Type B pancreatic cell (in vitro differentiated cells): ENCODE measurements around the gene WNK2. TPM values are rescaled to one million over a fixed set of nuclear protein-coding genes. Genes with fewer than 3 reads are reported as not detected.

Source experiments
- DNase-seq: peaks from one replicate; pipeline ENCODE4 v3.0.0; 2021; ENCODE audit warnings: mixed read lengths; ENCODE audit not compliant: unreplicated experiment; ENCODE audit errors: extremely low spot score
- H3K27ac Mint-ChIP-seq: 2 replicates; pipeline ENCODE4 v1.8.0; 2021; ENCODE audit warnings: mild to moderate bottlenecking, mixed read lengths
- H3K27me3 Mint-ChIP-seq: 2 replicates; pipeline ENCODE4 v1.8.0; 2021; ENCODE audit warnings: mixed read lengths
- H3K36me3 Mint-ChIP-seq: 2 replicates; pipeline ENCODE4 v1.8.0; 2021; ENCODE audit warnings: mixed read lengths
- H3K4me1 Mint-ChIP-seq: one replicate; pipeline ENCODE4 v1.8.0; 2021; ENCODE audit warnings: mixed read lengths; ENCODE audit not compliant: unreplicated experiment
- H3K4me3 Mint-ChIP-seq: 2 replicates; pipeline ENCODE4 v1.8.0; 2021; ENCODE audit warnings: mild to moderate bottlenecking, mixed read lengths
- H3K9me3 Mint-ChIP-seq: 2 replicates; pipeline ENCODE4 v1.8.0; 2021; ENCODE audit warnings: mixed read lengths
- CTCF ChIP-seq: fragments of 200-600 bp; sonication (generic); conservative IDR thresholded peaks from 2 replicates; pipeline ENCODE4 v1.5.0; 2021; ENCODE audit warnings: antibody characterized with exemption, mild to moderate bottlenecking
- total RNA-seq: library from RNA; stranded (reverse); gene quantifications from 2 replicates; pipeline ENCODE4 v1.2.1, GENCODE V29; 2021; ENCODE audit warnings: low replicate concordance

WNK2 gene
- total RNA-seq, 1 donor from 2014 or later = 75.5 TPM

- Mint-ChIP-seq H3K27ac (no peak overlapping the region), H3K36me3 (peaks cover 4% of the 10 kb centered on the region), H3K9me3 (no peaks in the 10 kb centered on the region), H3K4me1 (peaks cover 36% of the 10 kb centered on the region), H3K27me3 (no peaks in the 10 kb centered on the region), H3K4me3 (no peak overlapping the region)
- no peak for TF ChIP-seq CTCF
- DNase-seq = no peak
These were observed 7.4 kb downstream of the WNK2 start for GRCh38 chr9:93191354-93191660.

GRCh38 chr9:93192721-93193387 is 8.9 kb downstream of the WNK2 start:
- Mint-ChIP-seq H3K4me3 (no peak overlapping the region), H3K4me1 (peaks cover 38% of the 10 kb centered on the region), H3K27me3 (no peaks in the 10 kb centered on the region), H3K9me3 (no peaks in the 10 kb centered on the region), H3K27ac (no peak overlapping the region), H3K36me3 (peaks cover 9% of the 10 kb centered on the region)
- DNase-seq = no peak
- no peak for TF ChIP-seq CTCF

GRCh38 chr9:93193388-93194220 is 9.7 kb downstream of the WNK2 start:
- Mint-ChIP-seq H3K27ac (peak overlapping the region; percentile 17), H3K36me3 (peaks cover 9% of the 10 kb centered on the region), H3K27me3 (no peaks in the 10 kb centered on the region), H3K4me3 (no peak overlapping the region), H3K9me3 (no peaks in the 10 kb centered on the region), H3K4me1 (peaks cover 33% of the 10 kb centered on the region)
- no peak for TF ChIP-seq CTCF
- DNase-seq = no peak

- H3K4me1 Mint-ChIP-seq = peaks cover 33% of the 10 kb centered on the region
- H3K9me3 Mint-ChIP-seq = no peaks in the 10 kb centered on the region
- no peak for TF ChIP-seq CTCF
- no peak for DNase-seq
- H3K27ac Mint-ChIP-seq = no peak overlapping the region
- peaks cover 9% of the 10 kb centered on the region for H3K36me3 Mint-ChIP-seq
- H3K27me3 Mint-ChIP-seq = no peaks in the 10 kb centered on the region
- no peak overlapping the region for H3K4me3 Mint-ChIP-seq
These were observed 10.3 kb downstream of the WNK2 start for GRCh38 chr9:93194221-93194625.

GRCh38 chr9:93194641-93195040 is 10.7 kb downstream of the WNK2 start:
- no peak for TF ChIP-seq CTCF
- no peak overlapping the region for H3K27ac Mint-ChIP-seq
- H3K4me3 Mint-ChIP-seq = no peak overlapping the region
- no peak for DNase-seq
- H3K9me3 Mint-ChIP-seq = no peaks in the 10 kb centered on the region
- no peaks in the 10 kb centered on the region for H3K27me3 Mint-ChIP-seq
- peaks cover 9% of the 10 kb centered on the region for H3K36me3 Mint-ChIP-seq
- H3K4me1 Mint-ChIP-seq = peaks cover 33% of the 10 kb centered on the region
